A549 (cell line): Measurements from ENCODE around the gene ADCY4. TPM values are rescaled to one million over a fixed set of nuclear protein-coding genes. Genes with fewer than 3 reads are reported as not detected.

Experiments
- ATAC-seq, 2 experiments: fragments of 200-7000 bp in 1 of 2; fragments of >200 bp in 1 of 2; cut with Nextera tagmentation in 1 of 2; cut with Tn5 transposase in 1 of 2; 3 replicates each; pipeline versions ENCODE4 v1.8.0 to v1.9.1; 2018 to 2020; ENCODE audit warnings: mild to moderate bottlenecking in 1 of 2, moderate library complexity in 1 of 2
- CTCF ChIA-PET: fragments of 300-600 bp; sonication (Branson Sonifier 250); formaldehyde crosslinking; extraction: SDS; loops from one replicate; lab custom pipeline; 2021; ENCODE audit warnings: antibody characterized with exemption, inconsistent platforms; lab: Yijun Ruan, JAX
- POLR2A ChIA-PET: fragments of 350-600 bp; formaldehyde crosslinking; extraction: SDS; loops from one replicate; lab custom pipeline; 2021; ENCODE audit warnings: antibody characterized with exemption, inconsistent platforms; lab: Yijun Ruan, JAX
- DNase-seq, 2 experiments: peaks; one replicate each; pipeline versions ENCODE4 v3.0.0 to v3.0.0-alpha.2; 2011 to 2016; ENCODE audit warnings: low read depth in 1 of 2, low spot score in 1 of 2
- FAIRE-seq: peaks from 2 replicates; lab custom pipeline; 2011; peaks lifted over from hg19 to GRCh38; lab: Jason Lieb, UNC
- H3K27ac ChIP-seq, 2 experiments: fragments of >200 bp; sonication (Bioruptor Twin); formaldehyde crosslinking; 3 replicates each; pipeline ENCODE4 v1.5.1; 2016 to 2017
- H3K4me1 ChIP-seq: fragments of >200 bp; sonication (Bioruptor Twin); formaldehyde crosslinking; 3 replicates; pipeline ENCODE4 v1.6.1; 2016
- H3K4me2 ChIP-seq: fragments of >200 bp; sonication (Bioruptor Twin); formaldehyde crosslinking; 3 replicates; pipeline ENCODE4 v1.6.1; 2016
- H3K4me3 ChIP-seq: fragments of >200 bp; sonication (Bioruptor Twin); formaldehyde crosslinking; 3 replicates; pipeline ENCODE4 v1.5.1; 2016
- H3K9me3 ChIP-seq: fragments of >200 bp; sonication (Bioruptor Twin); formaldehyde crosslinking; 3 replicates; pipeline ENCODE4 v1.6.1; 2016
- BCL3 ChIP-seq: fragments of >200 bp; sonication (Bioruptor Twin); formaldehyde crosslinking; IDR thresholded peaks from 3 replicates; pipeline ENCODE4 v1.6.1; 2016
- CBX8 ChIP-seq: fragments of 200-600 bp; sonication (generic); IDR thresholded peaks from 2 replicates; pipeline ENCODE4 v1.6.1; 2016
- CEBPB ChIP-seq, 2 experiments: fragments of >200 bp in 1 of 2; sonication (Bioruptor Twin) in 1 of 2; formaldehyde crosslinking in 1 of 2; IDR thresholded peaks; 2 replicates each; pipeline ENCODE4 v1.6.1; 2012 to 2016
- CTCF ChIP-seq: fragments of >200 bp; sonication (Bioruptor Twin); formaldehyde crosslinking; IDR thresholded peaks from 3 replicates; pipeline ENCODE4 v1.5.1; 2016
- EHF ChIP-seq: fragments of 250-450 bp; sonication (Bioruptor Pico); IDR thresholded peaks from 2 replicates; pipeline ENCODE4 v1.5.0; 2020; ENCODE audit warnings: mild to moderate bottlenecking
- EHMT2 ChIP-seq: fragments of 200-600 bp; sonication (generic); IDR thresholded peaks from 2 replicates; pipeline ENCODE4 v1.6.1; 2016; ENCODE audit warnings: antibody characterized with exemption, low read depth, mild to moderate bottlenecking, moderate library complexity
- EP300 ChIP-seq, 2 experiments: fragments of >200 bp; sonication (Bioruptor Twin); formaldehyde crosslinking; IDR thresholded peaks; 2 replicates in 1 of 2; 3 replicates in 1 of 2; pipeline ENCODE4 v1.6.1; 2016 to 2017
- ESRRA ChIP-seq: fragments of 150-350 bp; IDR thresholded peaks from 2 replicates; pipeline ENCODE4 v1.6.1; 2014; ENCODE audit warnings: mild to moderate bottlenecking, low read length, borderline replicate concordance
- HDAC2 ChIP-seq: fragments of 200-600 bp; sonication (generic); IDR thresholded peaks from 2 replicates; pipeline ENCODE4 v1.6.1; 2016
- HOXB5 ChIP-seq: fragments of 250-450 bp; sonication (Bioruptor Pico); IDR thresholded peaks from 2 replicates; pipeline ENCODE4 v1.5.0; 2020; ENCODE audit warnings: mild to moderate bottlenecking, moderate library complexity
- JUN ChIP-seq, 2 experiments: fragments of >200 bp; sonication (Bioruptor Twin); formaldehyde crosslinking; IDR thresholded peaks; 2 replicates in 1 of 2; 3 replicates in 1 of 2; pipeline ENCODE4 v1.6.1; 2016 to 2017
- JUNB ChIP-seq: fragments of >200 bp; sonication (Bioruptor Twin); formaldehyde crosslinking; IDR thresholded peaks from 2 replicates; pipeline ENCODE4 v1.6.1; 2016
- KDM1A ChIP-seq: fragments of 200-600 bp; sonication (generic); IDR thresholded peaks from 2 replicates; pipeline ENCODE4 v1.6.1; 2016; ENCODE audit warnings: low read depth, mild to moderate bottlenecking
- MAX ChIP-seq: IDR thresholded peaks from 2 replicates; pipeline ENCODE4 v1.6.1; 2012
- NR3C1 ChIP-seq: fragments of >200 bp; sonication (Bioruptor Twin); formaldehyde crosslinking; IDR thresholded peaks from 3 replicates; pipeline ENCODE4 v1.6.1; 2017
- PHF8 ChIP-seq: fragments of 200-600 bp; sonication (generic); IDR thresholded peaks from 2 replicates; pipeline ENCODE4 v1.6.1; 2016; ENCODE audit warnings: low read depth, mild to moderate bottlenecking, antibody characterized with exemption, moderate library complexity, borderline replicate concordance
- POLR2AphosphoS2 ChIP-seq: conservative IDR thresholded peaks from 2 replicates; pipeline ENCODE4 v1.6.1; 2012; ENCODE audit warnings: low read length, improper control_type of control experiment, inconsistent platforms
- RAD21 ChIP-seq, 2 experiments: fragments of >200 bp in 1 of 2; sonication (Bioruptor Twin) in 1 of 2; formaldehyde crosslinking in 1 of 2; IDR thresholded peaks in 1 of 2; conservative IDR thresholded peaks in 1 of 2; 2 replicates in 1 of 2; 3 replicates in 1 of 2; pipeline ENCODE4 v1.6.1; 2012 to 2018; ENCODE audit warnings: inconsistent platforms in 1 of 2
- TFCP2L1 ChIP-seq: fragments of 250-450 bp; sonication (Bioruptor Pico); IDR thresholded peaks from 2 replicates; pipeline ENCODE4 v1.5.0; 2021; ENCODE audit warnings: mild to moderate bottlenecking
- ZFP36 ChIP-seq: fragments of 450-650 bp; IDR thresholded peaks from 2 replicates; pipeline ENCODE4 v1.6.1; 2014; ENCODE audit warnings: borderline replicate concordance; ENCODE audit not compliant: partially characterized antibody
- WGBS: methylation state at CpG from one replicate; pipeline ENCODE4 v1.1.6; 2017; ENCODE audit errors: missing lambda C conversion rate; 5-methylcytosine and 5-hydroxymethylcytosine counted together
- polyA plus RNA-seq, 4 experiments: library from polyadenylated mRNA; depleted of rRNA in 3 of 4; stranded (reverse); fragments of >200 nt; fragmentation: RNase III in 1 of 4; extraction: RNeasy Plus Mini Kit Qiagen cat#74134 plus additional on column Dnase treatment in 1 of 4; gene quantifications; 2 replicates in 3 of 4; 3 replicates in 1 of 4; pipeline ENCODE4 v1.2.3, GENCODE V29; 2011 to 2017
- TF ChIP-seq, protein P1 (sequence below): IDR thresholded peaks from 2 replicates; pipeline ENCODE4 v1.6.1; 2012; ENCODE audit warnings: low read depth, borderline replicate concordance
- TF ChIP-seq, protein P2 (sequence below): fragments of 150-350 bp; IDR thresholded peaks from 2 replicates; pipeline ENCODE4 v1.6.1; 2014; ENCODE audit warnings: low read depth, mild to moderate bottlenecking, low read length
- TF ChIP-seq, protein P3 (sequence below): IDR thresholded peaks from 2 replicates; pipeline ENCODE4 v1.6.1; 2012

ADCY4 gene
- polyA plus RNA-seq, 2 of the 4 experiments (the other 2 are of a cell fraction) = not detected

DNA sequence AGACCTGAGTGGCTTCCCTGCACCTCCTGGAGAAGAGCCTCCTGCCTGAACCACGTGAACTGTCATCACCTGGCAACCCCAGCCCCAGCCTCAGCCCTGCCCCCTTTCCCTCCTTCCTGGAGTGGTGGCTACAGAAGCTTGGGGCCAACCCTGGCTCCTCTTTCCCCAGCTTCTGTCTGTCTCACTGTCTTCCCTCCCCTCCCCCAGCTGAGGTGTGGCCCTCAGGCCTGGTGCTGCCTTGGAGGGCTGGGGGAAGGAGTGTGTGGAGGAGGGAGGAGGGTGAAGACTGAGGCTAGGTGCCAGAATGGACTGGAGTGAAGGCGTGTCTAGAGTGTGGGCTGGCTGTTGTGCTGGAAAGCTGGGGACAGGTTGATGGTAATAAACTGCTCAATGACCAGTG, 42.8 kb upstream of the ADCY4 start:
- 50% methylated on average over 2 of the region's 2 CpGs for WGBS
- Histone ChIP-seq H3K9me3 (no peaks in the 10 kb centered on the region), H3K4me1 (no peaks in the 10 kb centered on the region), H3K27ac (no peak overlapping the region), H3K4me3 (no peak overlapping the region), H3K4me2 (no peak overlapping the region)
- TF ChIP-seq, protein P1, sequence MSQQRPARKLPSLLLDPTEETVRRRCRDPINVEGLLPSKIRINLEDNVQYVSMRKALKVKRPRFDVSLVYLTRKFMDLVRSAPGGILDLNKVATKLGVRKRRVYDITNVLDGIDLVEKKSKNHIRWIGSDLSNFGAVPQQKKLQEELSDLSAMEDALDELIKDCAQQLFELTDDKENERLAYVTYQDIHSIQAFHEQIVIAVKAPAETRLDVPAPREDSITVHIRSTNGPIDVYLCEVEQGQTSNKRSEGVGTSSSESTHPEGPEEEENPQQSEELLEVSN = no peak
- TF ChIP-seq MAX (no peak), HDAC2 (no peak), CTCF (no peak), JUNB (no peak), EP300 (IDR thresholded peaks at IDR 0.05) (no peak), POLR2AphosphoS2 (no peak), EHMT2 (no peak), ZFP36 (no peak), TFCP2L1 (CRISPR knock-in tag) (no peak), PHF8 (no peak), NR3C1 (no peak), EHF (no peak)
- TF ChIP-seq, protein P2, sequence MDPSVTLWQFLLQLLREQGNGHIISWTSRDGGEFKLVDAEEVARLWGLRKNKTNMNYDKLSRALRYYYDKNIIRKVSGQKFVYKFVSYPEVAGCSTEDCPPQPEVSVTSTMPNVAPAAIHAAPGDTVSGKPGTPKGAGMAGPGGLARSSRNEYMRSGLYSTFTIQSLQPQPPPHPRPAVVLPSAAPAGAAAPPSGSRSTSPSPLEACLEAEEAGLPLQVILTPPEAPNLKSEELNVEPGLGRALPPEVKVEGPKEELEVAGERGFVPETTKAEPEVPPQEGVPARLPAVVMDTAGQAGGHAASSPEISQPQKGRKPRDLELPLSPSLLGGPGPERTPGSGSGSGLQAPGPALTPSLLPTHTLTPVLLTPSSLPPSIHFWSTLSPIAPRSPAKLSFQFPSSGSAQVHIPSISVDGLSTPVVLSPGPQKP = no peak
- CTCF ChIA-PET = interaction anchor here (0.9 to 3.7 kb wide), 12 partner anchors 12 to 69 kb away, joined by 3 to 20 read pairs (median 4); partner anchors contain the start of genes ADCY4 and CIDEB
- DNase-seq = no peak
- no peak; a peak in 1 of 6 replicates for ATAC-seq
- no peak for FAIRE-seq
- POLR2A ChIA-PET = interaction anchor here (1.1 to 1.5 kb wide), 2 partner anchors 36 to 52 kb away, joined by 4 to 5 read pairs; partner anchors contain the start of genes CBLN3 and KHNYN

- WGBS = 73% methylated on average over 7 of the region's 7 CpGs
- Histone ChIP-seq H3K4me1 (no peaks in the 10 kb centered on the region), H3K4me2 (no peak overlapping the region), H3K27ac (no peak overlapping the region), H3K9me3 (no peaks in the 10 kb centered on the region), H3K4me3 (no peak overlapping the region)
- no peak for TF ChIP-seq JUN (IDR thresholded peaks at IDR 0.05)
- TF ChIP-seq EHF = no peak
- no peak for TF ChIP-seq CEBPB (IDR thresholded peaks at IDR 0.05)
- TF ChIP-seq BCL3 = no peak
- no peak for TF ChIP-seq PHF8
- no peak for TF ChIP-seq CBX8
- TF ChIP-seq, protein P3, sequence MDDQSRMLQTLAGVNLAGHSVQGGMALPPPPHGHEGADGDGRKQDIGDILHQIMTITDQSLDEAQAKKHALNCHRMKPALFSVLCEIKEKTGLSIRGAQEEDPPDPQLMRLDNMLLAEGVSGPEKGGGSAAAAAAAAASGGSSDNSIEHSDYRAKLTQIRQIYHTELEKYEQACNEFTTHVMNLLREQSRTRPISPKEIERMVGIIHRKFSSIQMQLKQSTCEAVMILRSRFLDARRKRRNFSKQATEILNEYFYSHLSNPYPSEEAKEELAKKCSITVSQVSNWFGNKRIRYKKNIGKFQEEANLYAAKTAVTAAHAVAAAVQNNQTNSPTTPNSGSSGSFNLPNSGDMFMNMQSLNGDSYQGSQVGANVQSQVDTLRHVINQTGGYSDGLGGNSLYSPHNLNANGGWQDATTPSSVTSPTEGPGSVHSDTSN = no peak
- TF ChIP-seq ESRRA = no peak
- TF ChIP-seq CTCF = no peak
- no peak for TF ChIP-seq HOXB5 (CRISPR knock-in tag)
- TF ChIP-seq RAD21 (conservative IDR thresholded peaks at IDR 0.05 in 1 of 2, IDR thresholded peaks at IDR 0.05 in 1 of 2) = no peak
- TF ChIP-seq KDM1A = no peak
- ChIA-PET CTCF (interaction anchor here (1.0 to 3.7 kb wide), 7 partner anchors 20 to 59 kb away, joined by 3 to 20 read pairs (median 4); partner anchors contain the start of gene ADCY4), POLR2A (interaction anchor here (1.1 kb wide), 1 partner anchor 35 kb away, joined by 4 read pairs; no protein-coding TSS in a partner anchor)
- FAIRE-seq (no peak), ATAC-seq (no peak), DNase-seq (no peak)
Measured at GRCh38 chr14:24377126-24377525, 42.3 kb upstream of the ADCY4 start.
